Neural cell (in vitro differentiated cells): ENCODE data around the gene GSDMA. TPM values are rescaled to one million over a fixed set of nuclear protein-coding genes. Genes with fewer than 3 reads are reported as not detected.

Source experiments
- H2AFZ ChIP-seq: fragments of 200-600, 300-800 bp; sonication (generic), shearing (Covaris generic); 2 replicates; pipeline ENCODE4 v1.6.0; 2014; ENCODE audit warnings: low read depth, mild to moderate bottlenecking, antibody characterized with exemption, low read length, moderate library complexity
- H3F3A ChIP-seq: fragments of 200-600 bp; shearing (Covaris generic); 2 replicates; pipeline ENCODE4 v1.6.1; 2016; ENCODE audit warnings: mild to moderate bottlenecking, moderate library complexity, mixed read lengths, antibody characterized with exemption, low read length; ENCODE audit not compliant: insufficient read depth, poor library complexity, severe bottlenecking
- H3K27ac ChIP-seq: fragments of 200-600, 300-800 bp; sonication (generic), shearing (Covaris generic); 2 replicates; pipeline ENCODE4 v1.5.1; 2014; ENCODE audit warnings: mild to moderate bottlenecking, low read length, moderate library complexity
- H3K27me3 ChIP-seq: fragments of 300-800, 200-600 bp; sonication (generic), shearing (Covaris generic); 2 replicates; pipeline ENCODE4 v1.6.0; 2014; ENCODE audit warnings: mild to moderate bottlenecking, low read depth, low read length, moderate library complexity; ENCODE audit not compliant: insufficient read depth
- H3K36me3 ChIP-seq: fragments of 300-800, 200-600 bp; sonication (generic), shearing (Covaris generic); 2 replicates; pipeline ENCODE4 v1.5.1; 2014; ENCODE audit warnings: mild to moderate bottlenecking, antibody characterized with exemption, low read length, moderate library complexity; ENCODE audit not compliant: insufficient read depth
- H3K4me2 ChIP-seq: fragments of 300-800, 200-600 bp; sonication (generic), shearing (Covaris generic); 2 replicates; pipeline ENCODE4 v1.6.0; 2014; ENCODE audit warnings: mild to moderate bottlenecking, low read length
- H3K4me3 ChIP-seq: fragments of 300-800, 200-600 bp; sonication (generic), shearing (Covaris generic); 2 replicates; pipeline ENCODE4 v1.5.1; 2014; ENCODE audit warnings: mild to moderate bottlenecking, low read length, moderate library complexity
- H3K79me2 ChIP-seq: fragments of 200-600 bp; shearing (Covaris generic); replicated peaks from 2 replicates; pipeline ENCODE4 v1.6.0; 2014; ENCODE audit warnings: mild to moderate bottlenecking, low read length, moderate library complexity; ENCODE audit not compliant: insufficient read depth
- H3K9ac ChIP-seq: fragments of 300-800, 200-600 bp; sonication (generic), shearing (Covaris generic); 2 replicates; pipeline ENCODE4 v1.6.1; 2016; ENCODE audit warnings: mild to moderate bottlenecking, low read length, mixed read lengths
- H3K9me2 ChIP-seq: fragments of 200-600 bp; shearing (Covaris generic); 2 replicates; pipeline ENCODE4 v1.6.1; 2016; ENCODE audit warnings: mild to moderate bottlenecking, low read length, mixed read lengths; ENCODE audit not compliant: insufficient read depth
- H3K9me3 ChIP-seq: fragments of 200-600, 300-800 bp; sonication (generic), shearing (Covaris generic); 2 replicates; pipeline ENCODE4 v1.6.1; 2016; ENCODE audit warnings: mild to moderate bottlenecking, mixed run types, low read length, moderate library complexity, mixed read lengths
- H4K20me1 ChIP-seq: fragments of 200-600 bp; shearing (Covaris generic); 2 replicates; pipeline ENCODE4 v1.6.1; 2016; ENCODE audit warnings: mild to moderate bottlenecking, mixed run types; ENCODE audit not compliant: insufficient read depth
- EP300 ChIP-seq: fragments of 450-650 bp; conservative IDR thresholded peaks from 2 replicates; pipeline ENCODE4 v1.6.1; 2014; ENCODE audit warnings: antibody characterized with exemption, mild to moderate bottlenecking, moderate library complexity; ENCODE audit not compliant: poor library complexity, severe bottlenecking
- EZH2 ChIP-seq: fragments of 200-600, 300-800 bp; shearing (Covaris generic), sonication (generic); IDR thresholded peaks from 2 replicates; pipeline ENCODE4 v1.6.1; 2014; ENCODE audit warnings: antibody characterized with exemption, low read length, borderline replicate concordance, mild to moderate bottlenecking; ENCODE audit not compliant: insufficient read depth, poor library complexity, severe bottlenecking
- MXI1 ChIP-seq: fragments of 450-650 bp; conservative IDR thresholded peaks from 2 replicates; pipeline ENCODE4 v1.6.1; 2014; ENCODE audit warnings: antibody characterized with exemption, mild to moderate bottlenecking; ENCODE audit not compliant: poor library complexity, severe bottlenecking
- POLR2AphosphoS5 ChIP-seq: IDR thresholded peaks from 2 replicates; pipeline ENCODE4 v1.6.1; 2012
- RAD21 ChIP-seq: fragments of 450-650 bp; conservative IDR thresholded peaks from 2 replicates; pipeline ENCODE4 v1.6.1; 2014; ENCODE audit warnings: antibody characterized with exemption, mild to moderate bottlenecking, moderate library complexity
- SMC3 ChIP-seq: fragments of 450-650 bp; conservative IDR thresholded peaks from 2 replicates; pipeline ENCODE4 v1.6.1; 2014; ENCODE audit warnings: antibody characterized with exemption, mild to moderate bottlenecking, moderate library complexity; ENCODE audit not compliant: poor library complexity
- TAF1 ChIP-seq: IDR thresholded peaks from 2 replicates; pipeline ENCODE4 v1.6.1; 2012; ENCODE audit warnings: low read depth
- polyA plus RNA-seq: library from polyadenylated mRNA; depleted of rRNA; stranded (reverse); fragments of >200 nt; gene quantifications from 2 replicates; pipeline ENCODE4 v1.2.3, GENCODE V29; 2014
- TF ChIP-seq, protein P1 (sequence below): IDR thresholded peaks from 2 replicates; pipeline ENCODE4 v1.6.1; 2012; ENCODE audit warnings: borderline replicate concordance
- TF ChIP-seq, protein P2 (sequence below): fragments of 450-650 bp; IDR thresholded peaks from 2 replicates; pipeline ENCODE4 v1.5.1; 2014; ENCODE audit warnings: antibody characterized with exemption, mild to moderate bottlenecking, moderate library complexity; ENCODE audit not compliant: poor library complexity, severe bottlenecking

The GSDMA gene
- polyA plus RNA-seq, 1 donor from 2014 or later, result not detected

- Histone ChIP-seq H3K4me2 (no peak overlapping the region), H3K36me3 (no peaks in the 10 kb centered on the region), H3K27me3 (no peaks in the 10 kb centered on the region), H3K4me3 (no peak overlapping the region), H3K9ac (no peak overlapping the region), H3F3A (no peaks in the 10 kb centered on the region), H4K20me1 (no peaks in the 10 kb centered on the region), H2AFZ (no peak overlapping the region), H3K9me2 (no peaks in the 10 kb centered on the region), H3K9me3 (no peaks in the 10 kb centered on the region), H3K79me2 (no peaks in the 10 kb centered on the region), H3K27ac (no peak overlapping the region)
- TF ChIP-seq EP300 (no peak), POLR2AphosphoS5 (no peak), TAF1 (no peak), EZH2 (no peak), MXI1 (no peak), SMC3 (no peak), RAD21 (no peak)
Observed at GRCh38 chr17:40023590-40024292, 60.9 kb downstream of the GSDMA start.

- no peak overlapping the region for H3K4me2 ChIP-seq
- no peak overlapping the region for H3K4me3 ChIP-seq
- H3K9me3 ChIP-seq, result no peaks in the 10 kb centered on the region
- H3K27ac ChIP-seq, result no peak overlapping the region
- no peaks in the 10 kb centered on the region for H3K79me2 ChIP-seq
- no peak overlapping the region for H3K9ac ChIP-seq
- no peaks in the 10 kb centered on the region for H3K36me3 ChIP-seq
- no peaks in the 10 kb centered on the region for H3F3A ChIP-seq
- H2AFZ ChIP-seq, result no peak overlapping the region
- no peaks in the 10 kb centered on the region for H3K27me3 ChIP-seq
- TF ChIP-seq POLR2AphosphoS5 (no peak), EZH2 (no peak), TAF1 (no peak)
- TF ChIP-seq, protein P1, sequence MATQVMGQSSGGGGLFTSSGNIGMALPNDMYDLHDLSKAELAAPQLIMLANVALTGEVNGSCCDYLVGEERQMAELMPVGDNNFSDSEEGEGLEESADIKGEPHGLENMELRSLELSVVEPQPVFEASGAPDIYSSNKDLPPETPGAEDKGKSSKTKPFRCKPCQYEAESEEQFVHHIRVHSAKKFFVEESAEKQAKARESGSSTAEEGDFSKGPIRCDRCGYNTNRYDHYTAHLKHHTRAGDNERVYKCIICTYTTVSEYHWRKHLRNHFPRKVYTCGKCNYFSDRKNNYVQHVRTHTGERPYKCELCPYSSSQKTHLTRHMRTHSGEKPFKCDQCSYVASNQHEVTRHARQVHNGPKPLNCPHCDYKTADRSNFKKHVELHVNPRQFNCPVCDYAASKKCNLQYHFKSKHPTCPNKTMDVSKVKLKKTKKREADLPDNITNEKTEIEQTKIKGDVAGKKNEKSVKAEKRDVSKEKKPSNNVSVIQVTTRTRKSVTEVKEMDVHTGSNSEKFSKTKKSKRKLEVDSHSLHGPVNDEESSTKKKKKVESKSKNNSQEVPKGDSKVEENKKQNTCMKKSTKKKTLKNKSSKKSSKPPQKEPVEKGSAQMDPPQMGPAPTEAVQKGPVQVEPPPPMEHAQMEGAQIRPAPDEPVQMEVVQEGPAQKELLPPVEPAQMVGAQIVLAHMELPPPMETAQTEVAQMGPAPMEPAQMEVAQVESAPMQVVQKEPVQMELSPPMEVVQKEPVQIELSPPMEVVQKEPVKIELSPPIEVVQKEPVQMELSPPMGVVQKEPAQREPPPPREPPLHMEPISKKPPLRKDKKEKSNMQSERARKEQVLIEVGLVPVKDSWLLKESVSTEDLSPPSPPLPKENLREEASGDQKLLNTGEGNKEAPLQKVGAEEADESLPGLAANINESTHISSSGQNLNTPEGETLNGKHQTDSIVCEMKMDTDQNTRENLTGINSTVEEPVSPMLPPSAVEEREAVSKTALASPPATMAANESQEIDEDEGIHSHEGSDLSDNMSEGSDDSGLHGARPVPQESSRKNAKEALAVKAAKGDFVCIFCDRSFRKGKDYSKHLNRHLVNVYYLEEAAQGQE, result no peak
- no peaks in the 10 kb centered on the region for H4K20me1 ChIP-seq
- no peaks in the 10 kb centered on the region for H3K9me2 ChIP-seq
Observed at GRCh38 chr17:40024901-40025300, 62.1 kb downstream of the GSDMA start.

GRCh38 chr17:40025559-40025958 is 62.8 kb downstream of the GSDMA start:
- no peak overlapping the region for H3K9ac ChIP-seq
- H3F3A ChIP-seq, result no peaks in the 10 kb centered on the region
- H3K9me2 ChIP-seq, result no peaks in the 10 kb centered on the region
- H3K36me3 ChIP-seq, result no peaks in the 10 kb centered on the region
- H3K4me3 ChIP-seq, result no peak overlapping the region
- no peak overlapping the region for H3K27ac ChIP-seq
- H3K79me2 ChIP-seq, result no peaks in the 10 kb centered on the region
- H2AFZ ChIP-seq, result no peak overlapping the region
- no peaks in the 10 kb centered on the region for H4K20me1 ChIP-seq
- no peaks in the 10 kb centered on the region for H3K9me3 ChIP-seq
- H3K4me2 ChIP-seq, result no peak overlapping the region
- no peaks in the 10 kb centered on the region for H3K27me3 ChIP-seq
- no peak for TF ChIP-seq EP300
- no peak for TF ChIP-seq POLR2AphosphoS5
- no peak for TF ChIP-seq EZH2
- TF ChIP-seq, protein P2, sequence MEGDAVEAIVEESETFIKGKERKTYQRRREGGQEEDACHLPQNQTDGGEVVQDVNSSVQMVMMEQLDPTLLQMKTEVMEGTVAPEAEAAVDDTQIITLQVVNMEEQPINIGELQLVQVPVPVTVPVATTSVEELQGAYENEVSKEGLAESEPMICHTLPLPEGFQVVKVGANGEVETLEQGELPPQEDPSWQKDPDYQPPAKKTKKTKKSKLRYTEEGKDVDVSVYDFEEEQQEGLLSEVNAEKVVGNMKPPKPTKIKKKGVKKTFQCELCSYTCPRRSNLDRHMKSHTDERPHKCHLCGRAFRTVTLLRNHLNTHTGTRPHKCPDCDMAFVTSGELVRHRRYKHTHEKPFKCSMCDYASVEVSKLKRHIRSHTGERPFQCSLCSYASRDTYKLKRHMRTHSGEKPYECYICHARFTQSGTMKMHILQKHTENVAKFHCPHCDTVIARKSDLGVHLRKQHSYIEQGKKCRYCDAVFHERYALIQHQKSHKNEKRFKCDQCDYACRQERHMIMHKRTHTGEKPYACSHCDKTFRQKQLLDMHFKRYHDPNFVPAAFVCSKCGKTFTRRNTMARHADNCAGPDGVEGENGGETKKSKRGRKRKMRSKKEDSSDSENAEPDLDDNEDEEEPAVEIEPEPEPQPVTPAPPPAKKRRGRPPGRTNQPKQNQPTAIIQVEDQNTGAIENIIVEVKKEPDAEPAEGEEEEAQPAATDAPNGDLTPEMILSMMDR, result no peak
- TF ChIP-seq SMC3, result no peak
- no peak for TF ChIP-seq MXI1
- TF ChIP-seq RAD21, result no peak
- TF ChIP-seq TAF1, result no peak
- TF ChIP-seq, protein P1, result no peak
